ENCODE measurements around the gene TMEM220.

DNA sequence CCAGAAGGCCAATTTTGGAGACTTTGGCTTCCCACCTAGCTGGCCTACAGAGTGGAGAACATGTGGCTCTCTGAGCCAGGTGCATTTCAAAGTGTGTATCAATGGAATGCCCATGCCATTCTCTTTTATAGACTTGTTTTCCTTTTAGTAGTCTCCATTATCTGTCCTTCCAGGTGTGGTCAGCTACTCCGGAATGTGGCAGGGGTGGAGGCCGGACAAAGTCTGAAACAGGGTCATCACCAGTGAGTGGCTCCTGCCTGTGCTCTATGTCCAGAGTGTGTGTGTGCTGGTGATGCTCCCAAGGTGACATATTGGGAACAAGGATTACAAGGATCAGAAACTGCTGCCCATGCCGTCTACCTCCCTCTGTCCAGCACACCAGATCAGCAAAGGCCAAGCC, 3.8 kb upstream of the TMEM220 start:
- TF ChIP-seq CTCF (IDR thresholded peaks at IDR 0.05) (no peak), EZH2phosphoT487 (IDR thresholded peaks at IDR 0.05) (no peak), EZH2 (IDR thresholded peaks at IDR 0.05) (no peak)
